ENCODE measurements around the gene DYTN. TPM values are rescaled to one million over a fixed set of nuclear protein-coding genes. Genes with fewer than 3 reads are reported as not detected.
A peak's percentile ranks its signal among the peaks of the same experiment; 100 is the strongest.

DYTN gene
- total RNA-seq, 1 experiment from 2014 or later: not detected

GRCh38 chr2:206635015-206635414, 83.2 kb downstream of the DYTN start:
- DNase-seq (ENCODE audit: low read depth): no peak
- in situ Hi-C loops (cut with HindIII; ENCODE audit: low pct_unique_long_range_greater_than_20kb, low sequenced_read_pairs): no loop called here

GRCh38 chr2:206631340-206631739, 86.9 kb downstream of the DYTN start:
- in situ Hi-C loops (cut with HindIII; ENCODE audit: low pct_unique_long_range_greater_than_20kb, low sequenced_read_pairs): no loop called here

GRCh38 chr2:206627632-206628031, 90.6 kb downstream of the DYTN start:
- in situ Hi-C loops (cut with HindIII; ENCODE audit: low pct_unique_long_range_greater_than_20kb, low sequenced_read_pairs): no loop called here

More at GRCh38 chr2:206631340-206631739, 86.9 kb downstream of the DYTN start:
- no peak for DNase-seq (ENCODE audit: low read depth)

GRCh38 chr2:206626108-206626507, 92.1 kb downstream of the DYTN start:
- in situ Hi-C loops (cut with HindIII; ENCODE audit: low pct_unique_long_range_greater_than_20kb, low sequenced_read_pairs): no loop called here
- no peak for DNase-seq (ENCODE audit: low read depth)

More at GRCh38 chr2:206627632-206628031, 90.6 kb downstream of the DYTN start:
- DNase-seq (ENCODE audit: low read depth): no peak

- DNase-seq (ENCODE audit: low read depth): no peak
- in situ Hi-C loops (cut with HindIII; ENCODE audit: low pct_unique_long_range_greater_than_20kb, low sequenced_read_pairs): no loop called here
These were observed 99.2 kb downstream of the DYTN start for GRCh38 chr2:206619011-206619410.

- peak; percentile 45 for DNase-seq (ENCODE audit: low read depth)
- in situ Hi-C loops (cut with HindIII; ENCODE audit: low pct_unique_long_range_greater_than_20kb, low sequenced_read_pairs): no loop called here
These were observed 102.0 kb downstream of the DYTN start for GRCh38 chr2:206616151-206616550.

- in situ Hi-C loops (cut with HindIII; ENCODE audit: low pct_unique_long_range_greater_than_20kb, low sequenced_read_pairs): no loop called here
- no peak for DNase-seq (ENCODE audit: low read depth)
These were observed 102.6 kb downstream of the DYTN start for GRCh38 chr2:206615417-206616089.

GRCh38 chr2:206614811-206615210, 103.4 kb downstream of the DYTN start:
- peak; percentile 51 for DNase-seq (ENCODE audit: low read depth)
- in situ Hi-C loops (cut with HindIII; ENCODE audit: low pct_unique_long_range_greater_than_20kb, low sequenced_read_pairs): no loop called here

- no peak for DNase-seq (ENCODE audit: low read depth)
- in situ Hi-C loops (cut with HindIII; ENCODE audit: low pct_unique_long_range_greater_than_20kb, low sequenced_read_pairs): no loop called here
These were observed 106.5 kb downstream of the DYTN start for GRCh38 chr2:206611736-206612135.

- no peak for DNase-seq (ENCODE audit: low read depth)
- in situ Hi-C loops (cut with HindIII; ENCODE audit: low pct_unique_long_range_greater_than_20kb, low sequenced_read_pairs): no loop called here
These were observed 107.0 kb downstream of the DYTN start for GRCh38 chr2:206611191-206611590.

- in situ Hi-C loops (cut with HindIII; ENCODE audit: low pct_unique_long_range_greater_than_20kb, low sequenced_read_pairs): no loop called here
- DNase-seq (ENCODE audit: low read depth): no peak
These were observed 107.7 kb downstream of the DYTN start for GRCh38 chr2:206610451-206610850.

- no peak for DNase-seq (ENCODE audit: low read depth)
- in situ Hi-C loops (cut with HindIII; ENCODE audit: low pct_unique_long_range_greater_than_20kb, low sequenced_read_pairs): no loop called here
These were observed 115.0 kb downstream of the DYTN start for GRCh38 chr2:206603243-206603642.

Other genes starting within 250 kb of the DYTN start
- gene FAM237A, start 75.9 kb downstream of the DYTN start, total RNA-seq (2014; rRNA removed; shearing (Covaris generic); ENCODE audit: low replicate concordance): not detected in 2 replicates
- 5.2 and 5.4 TPM in 2 replicates for gene MDH1B, start 46.9 kb upstream of the DYTN start, total RNA-seq (2014; rRNA removed; shearing (Covaris generic); ENCODE audit: low replicate concordance)
- 30.8 and 42.7 TPM in 2 replicates for gene FASTKD2, start 47.2 kb upstream of the DYTN start, total RNA-seq (2014; rRNA removed; shearing (Covaris generic); ENCODE audit: low replicate concordance)
- gene CPO, start 221.1 kb upstream of the DYTN start, total RNA-seq (2014; rRNA removed; shearing (Covaris generic); ENCODE audit: low replicate concordance): 1.2 TPM in 1 of 2 replicates, not detected in the other

Data from Caki2 (cell line).